Prostate gland (tissue), 2 donors: ENCODE data around the gene STPG3.

Experiments
- CTCF ChIP-seq, 4 experiments: fragments of 200-600 bp in 2 of 4; fragments of 450-650 bp in 2 of 4; sonication (generic) in 2 of 4; IDR thresholded peaks; 1 replicate in 3 of 4; 2 replicates in 1 of 4; pipeline ENCODE4 v1.5.1; 2016 to 2019; ENCODE audit warnings: antibody characterized with exemption in 4 of 4, mild to moderate bottlenecking in 2 of 4, moderate library complexity in 2 of 4
- POLR2A ChIP-seq: fragments of 450-650 bp; IDR thresholded peaks from one replicate; pipeline ENCODE4 v1.6.1; 2016; ENCODE audit warnings: antibody characterized with exemption, mild to moderate bottlenecking
- POLR2AphosphoS5 ChIP-seq: sonication (generic); formaldehyde crosslinking; IDR thresholded peaks from one replicate; pipeline ENCODE4 v1.6.1; 2017; ENCODE audit warnings: antibody characterized with exemption

DNA sequence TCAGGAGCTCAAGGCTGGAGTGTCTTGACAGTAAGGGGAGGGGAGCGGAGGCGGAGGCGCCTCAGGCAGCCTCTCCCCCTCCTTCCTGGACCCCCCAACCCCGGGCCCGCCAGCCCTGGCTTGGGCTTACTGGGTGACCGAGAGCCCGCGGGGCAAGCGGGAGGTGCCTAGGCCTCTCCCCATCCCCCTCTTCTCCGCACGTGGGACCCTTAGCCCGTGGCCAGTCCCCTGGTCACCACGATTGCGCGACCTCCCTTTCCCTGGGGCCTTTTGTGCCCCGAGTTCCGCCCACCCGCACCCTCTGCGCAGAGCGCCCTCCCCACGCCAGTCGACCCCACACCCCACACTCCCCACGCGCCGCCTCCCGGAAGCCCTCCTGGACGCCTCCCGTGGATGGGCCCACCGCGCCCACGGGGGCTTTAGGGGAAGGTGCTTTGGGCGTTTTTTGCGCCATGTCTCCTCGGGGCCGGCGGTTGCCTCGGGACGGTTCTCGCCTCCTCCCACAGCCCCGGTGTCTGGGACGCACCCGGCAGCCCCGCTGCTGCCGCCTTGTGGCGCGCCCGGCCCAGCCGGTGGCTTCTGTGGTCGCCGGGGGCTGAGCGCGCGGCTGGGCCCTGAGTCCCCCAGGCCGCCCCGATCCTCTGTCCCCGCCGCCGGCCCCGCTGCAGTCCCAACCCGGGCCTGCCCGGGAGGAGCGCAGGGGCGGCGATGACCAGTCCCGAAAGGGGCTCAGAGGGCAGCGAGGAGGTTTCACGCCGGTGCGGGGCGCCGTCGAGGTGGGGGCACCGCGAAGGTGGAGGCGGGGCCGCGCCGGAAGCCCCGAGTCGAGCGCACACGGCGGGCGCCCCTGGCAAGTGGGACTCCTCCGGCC, 29.6 kb downstream of the STPG3 start:
- TF ChIP-seq CTCF (IDR thresholded peaks at IDR 0.05), result peak; percentile 12 to 74 (median 54)
- no peak for TF ChIP-seq POLR2AphosphoS5
- no peak for TF ChIP-seq POLR2A
